ENCODE measurements around the gene SCAF4.

- TF ChIP-seq, protein P1, sequence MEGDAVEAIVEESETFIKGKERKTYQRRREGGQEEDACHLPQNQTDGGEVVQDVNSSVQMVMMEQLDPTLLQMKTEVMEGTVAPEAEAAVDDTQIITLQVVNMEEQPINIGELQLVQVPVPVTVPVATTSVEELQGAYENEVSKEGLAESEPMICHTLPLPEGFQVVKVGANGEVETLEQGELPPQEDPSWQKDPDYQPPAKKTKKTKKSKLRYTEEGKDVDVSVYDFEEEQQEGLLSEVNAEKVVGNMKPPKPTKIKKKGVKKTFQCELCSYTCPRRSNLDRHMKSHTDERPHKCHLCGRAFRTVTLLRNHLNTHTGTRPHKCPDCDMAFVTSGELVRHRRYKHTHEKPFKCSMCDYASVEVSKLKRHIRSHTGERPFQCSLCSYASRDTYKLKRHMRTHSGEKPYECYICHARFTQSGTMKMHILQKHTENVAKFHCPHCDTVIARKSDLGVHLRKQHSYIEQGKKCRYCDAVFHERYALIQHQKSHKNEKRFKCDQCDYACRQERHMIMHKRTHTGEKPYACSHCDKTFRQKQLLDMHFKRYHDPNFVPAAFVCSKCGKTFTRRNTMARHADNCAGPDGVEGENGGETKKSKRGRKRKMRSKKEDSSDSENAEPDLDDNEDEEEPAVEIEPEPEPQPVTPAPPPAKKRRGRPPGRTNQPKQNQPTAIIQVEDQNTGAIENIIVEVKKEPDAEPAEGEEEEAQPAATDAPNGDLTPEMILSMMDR (IDR thresholded peaks at IDR 0.05 in 8 of 11, conservative IDR thresholded peaks at IDR 0.05 in 3 of 11): no peak
- TF ChIP-seq POLR2AphosphoS5 (IDR thresholded peaks at IDR 0.05): no peak
- no peak for TF ChIP-seq POLR2A (IDR thresholded peaks at IDR 0.05)
Observed at GRCh38 chr21:31778546-31778945, 46.6 kb upstream of the SCAF4 start.
